GM21737 (cell line): ENCODE data around the gene ATXN2.
A peak's percentile ranks its signal among the peaks of the same experiment; 100 is the strongest.

Source experiments
- ATAC-seq: cut with Tn5 transposase; IDR thresholded peaks from one replicate; pipeline ENCODE4 v1.9.1; 2021; ENCODE audit warnings: mild to moderate bottlenecking, moderate library complexity; ENCODE audit not compliant: unreplicated experiment

Gene ATXN2

GRCh38 chr12:111454311-111454710, 144.8 kb downstream of the ATXN2 start:
- no peak for ATAC-seq

DNA sequence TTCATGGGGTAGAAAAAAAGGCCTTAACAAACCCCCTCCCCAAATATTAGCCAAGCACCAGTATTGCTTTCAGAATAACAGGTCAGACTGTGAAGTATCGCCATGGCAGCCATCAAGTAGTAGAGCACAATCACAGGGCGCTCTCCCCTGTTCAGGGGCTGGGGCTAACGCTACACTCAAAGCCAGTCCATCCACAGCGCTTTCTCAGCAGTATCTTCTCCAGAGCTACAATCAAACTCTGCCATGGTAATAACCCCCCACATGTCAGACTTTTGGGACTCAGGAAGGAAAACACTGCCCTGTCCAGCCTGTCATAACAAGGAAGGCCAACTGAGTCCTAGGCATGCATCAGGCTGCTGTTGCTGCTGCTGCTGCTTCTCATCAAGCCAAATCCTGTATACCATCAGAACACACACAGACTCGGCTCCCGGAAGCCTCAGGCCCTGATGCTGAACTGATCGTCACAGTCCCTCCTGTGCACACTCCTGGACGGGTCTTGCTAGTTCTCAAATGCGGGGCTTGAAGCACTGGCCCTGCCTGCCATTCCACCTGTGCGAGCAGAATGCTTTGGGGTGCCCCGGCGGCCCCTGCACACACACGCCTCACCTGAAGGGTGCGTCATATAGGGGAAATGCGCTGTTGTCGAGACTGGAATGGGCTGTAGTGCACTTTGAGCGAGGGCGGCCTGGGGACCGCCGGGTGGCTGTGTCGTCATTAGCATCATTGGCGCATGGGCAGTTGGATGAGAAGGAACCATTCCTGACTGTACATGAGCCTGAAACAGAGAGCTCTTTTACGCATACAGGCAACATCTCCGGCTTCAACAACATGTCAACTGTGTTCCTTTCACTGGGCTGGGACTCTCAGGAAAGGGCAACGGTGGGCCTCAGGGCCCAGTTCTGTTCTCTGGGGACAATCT, 145.8 kb downstream of the ATXN2 start:
- no peak for ATAC-seq

DNA sequence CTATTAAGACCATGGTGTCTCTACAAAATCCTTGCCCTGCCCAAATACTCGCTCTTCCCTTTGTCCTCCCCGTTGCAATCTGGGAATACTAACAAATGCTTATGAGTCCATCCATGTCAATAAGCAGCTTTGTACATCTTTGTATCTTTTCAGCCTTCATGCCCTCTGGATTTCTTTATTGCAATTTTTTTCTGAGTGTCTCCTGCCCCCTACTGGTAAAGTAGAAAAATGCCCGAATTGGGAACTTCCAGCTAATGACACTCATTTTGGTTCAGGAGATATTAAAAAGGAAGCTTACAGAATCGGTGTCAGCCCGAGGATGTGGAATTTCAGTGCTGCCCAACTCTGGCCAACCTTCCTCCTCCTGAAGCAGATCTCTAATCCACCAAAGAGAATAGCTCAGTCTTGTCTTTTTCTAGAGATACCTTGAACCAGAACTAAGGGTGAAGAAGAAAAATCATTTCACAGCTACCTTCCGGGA, 147.4 kb downstream of the ATXN2 start:
- no peak for ATAC-seq

GRCh38 chr12:111451232-111451631, 147.9 kb downstream of the ATXN2 start:
- ATAC-seq, result no peak

DNA sequence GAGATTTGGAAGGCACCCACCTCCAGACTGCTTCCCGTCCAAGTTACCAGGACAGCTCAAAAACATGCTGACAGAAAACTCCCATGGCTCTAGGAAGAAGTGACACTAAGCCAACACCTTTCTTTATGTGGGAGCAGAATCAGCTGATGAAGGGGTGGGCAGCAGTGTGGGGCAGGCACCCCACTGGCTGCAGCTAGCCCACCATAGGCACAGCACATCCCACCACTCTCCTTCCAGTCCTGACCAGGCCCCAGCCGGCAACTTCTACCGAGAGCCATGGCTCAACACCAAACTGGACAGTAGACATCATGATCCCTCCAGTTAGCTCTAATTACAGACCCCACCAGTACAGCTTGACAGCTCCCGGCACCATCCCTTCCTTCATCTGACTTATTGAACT, 148.4 kb downstream of the ATXN2 start:
- no peak for ATAC-seq

GRCh38 chr12:111448846-111449790, 150.0 kb downstream of the ATXN2 start:
- no peak for ATAC-seq

- ATAC-seq, result no peak
These were observed 150.8 kb downstream of the ATXN2 start for GRCh38 chr12:111448266-111448830.

DNA sequence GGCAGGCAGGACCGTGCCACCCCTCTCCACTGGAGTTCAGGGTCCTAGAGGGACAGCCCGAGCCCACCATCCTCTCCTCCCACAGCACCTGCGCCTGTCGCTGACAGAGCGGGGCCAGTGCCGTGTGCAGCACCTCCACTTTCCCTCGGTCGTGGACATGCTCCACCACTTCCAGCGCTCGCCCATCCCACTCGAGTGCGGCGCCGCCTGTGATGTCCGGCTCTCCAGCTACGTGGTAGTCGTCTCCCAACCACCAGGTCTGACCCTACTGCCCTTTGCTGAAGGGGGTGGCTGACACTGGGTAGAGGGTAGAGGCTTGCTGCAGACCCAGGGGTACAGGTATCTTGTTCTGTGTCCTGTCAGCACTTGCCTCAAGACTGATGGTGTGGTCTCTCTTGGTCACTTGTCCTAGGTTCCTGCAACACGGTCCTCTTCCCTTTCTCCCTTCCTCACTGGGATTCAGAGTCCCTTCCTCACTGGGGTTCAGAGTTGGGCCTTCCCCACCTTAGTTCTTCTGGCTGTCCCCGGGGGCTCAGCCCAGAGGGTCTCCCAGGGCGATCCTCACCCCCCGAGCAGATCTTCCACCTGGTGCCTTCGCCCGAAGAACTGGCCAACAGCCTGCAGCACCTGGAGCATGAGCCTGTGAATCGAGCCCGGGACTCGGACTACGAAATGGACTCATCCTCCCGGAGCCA, 151.4 kb downstream of the ATXN2 start:
- ATAC-seq, result no peak

DNA sequence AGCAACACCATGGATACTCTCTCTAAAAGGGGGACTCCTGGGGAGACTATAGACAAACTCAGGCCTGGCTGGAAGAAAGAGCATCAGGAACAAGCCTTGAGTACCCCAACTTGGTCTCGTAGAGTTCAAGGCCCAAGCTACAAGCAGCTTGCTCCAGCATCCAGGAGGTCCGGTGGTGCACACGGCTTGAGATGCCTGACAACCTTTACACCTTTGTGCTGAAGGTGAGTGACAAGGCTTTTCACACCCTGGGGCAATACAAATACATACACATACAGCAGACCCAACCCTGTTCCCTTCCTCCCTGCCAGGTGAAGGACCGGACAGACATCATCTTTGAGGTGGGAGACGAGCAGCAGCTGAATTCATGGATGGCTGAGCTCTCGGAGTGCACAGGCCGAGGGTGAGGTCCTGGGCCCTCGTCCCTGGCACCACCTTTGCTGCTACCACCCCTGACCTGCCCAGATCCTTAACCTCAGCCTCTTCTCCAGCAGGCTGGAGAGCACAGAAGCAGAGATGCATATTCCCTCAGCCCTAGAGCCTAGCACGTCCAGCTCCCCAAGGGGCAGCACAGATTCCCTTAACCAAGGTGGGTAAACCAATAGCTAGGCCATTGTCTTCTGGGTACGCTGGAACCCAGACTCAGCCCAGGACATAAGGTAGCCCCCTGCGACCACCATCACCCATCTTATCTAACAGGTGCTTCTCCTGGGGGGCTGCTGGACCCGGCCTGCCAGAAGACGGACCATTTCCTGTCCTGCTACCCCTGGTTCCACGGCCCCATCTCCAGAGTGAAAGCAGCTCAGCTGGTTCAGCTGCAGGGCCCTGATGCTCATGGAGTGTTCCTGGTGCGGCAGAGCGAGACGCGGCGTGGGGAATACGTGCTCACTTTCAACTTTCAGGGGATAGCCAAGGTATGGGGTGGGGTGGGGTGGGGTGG, 152.2 kb downstream of the ATXN2 start:
- ATAC-seq, result no peak

- no peak for ATAC-seq
These were observed 153.2 kb downstream of the ATXN2 start for GRCh38 chr12:111445726-111446581.

DNA sequence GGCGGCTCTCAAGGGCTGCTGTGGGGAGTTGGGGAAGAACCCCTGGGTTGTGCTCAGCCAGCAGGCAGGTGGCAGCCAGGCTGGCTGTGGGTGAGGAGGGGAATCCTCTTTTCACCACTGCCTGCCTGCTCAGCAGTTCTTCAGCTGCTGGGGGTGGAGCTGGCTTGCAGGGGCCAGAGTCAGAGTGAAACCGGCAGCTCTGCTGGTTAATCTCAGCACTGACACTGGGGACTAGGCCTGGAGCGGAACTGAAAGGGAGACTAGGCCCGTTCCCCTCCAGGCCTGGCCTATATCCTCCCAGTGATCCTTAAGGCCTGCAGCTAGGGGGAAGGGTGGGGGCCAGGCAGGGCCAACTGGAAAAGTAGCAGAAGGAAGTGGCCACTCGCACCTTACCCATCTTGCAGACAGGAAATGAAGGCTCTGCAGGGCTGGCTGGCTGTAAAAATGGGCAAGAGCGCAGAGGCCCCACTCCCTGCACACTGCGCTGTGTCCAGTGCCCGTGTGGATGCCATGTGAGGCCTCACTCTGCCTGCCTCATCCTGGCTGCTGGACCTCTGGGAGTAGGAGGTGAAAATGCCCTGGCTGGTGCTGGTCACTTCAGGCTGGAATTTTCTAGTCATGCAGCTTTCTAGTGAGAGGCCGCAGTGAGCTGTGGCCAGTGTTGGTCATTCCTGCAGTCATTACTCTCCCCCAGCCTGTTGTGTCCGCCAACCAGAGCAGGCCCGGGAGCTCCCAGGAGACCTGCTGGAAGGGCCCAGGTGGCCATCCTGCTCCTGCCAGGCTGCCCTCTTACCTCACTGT, 154.0 kb downstream of the ATXN2 start:
- peak; percentile 79 for ATAC-seq

DNA sequence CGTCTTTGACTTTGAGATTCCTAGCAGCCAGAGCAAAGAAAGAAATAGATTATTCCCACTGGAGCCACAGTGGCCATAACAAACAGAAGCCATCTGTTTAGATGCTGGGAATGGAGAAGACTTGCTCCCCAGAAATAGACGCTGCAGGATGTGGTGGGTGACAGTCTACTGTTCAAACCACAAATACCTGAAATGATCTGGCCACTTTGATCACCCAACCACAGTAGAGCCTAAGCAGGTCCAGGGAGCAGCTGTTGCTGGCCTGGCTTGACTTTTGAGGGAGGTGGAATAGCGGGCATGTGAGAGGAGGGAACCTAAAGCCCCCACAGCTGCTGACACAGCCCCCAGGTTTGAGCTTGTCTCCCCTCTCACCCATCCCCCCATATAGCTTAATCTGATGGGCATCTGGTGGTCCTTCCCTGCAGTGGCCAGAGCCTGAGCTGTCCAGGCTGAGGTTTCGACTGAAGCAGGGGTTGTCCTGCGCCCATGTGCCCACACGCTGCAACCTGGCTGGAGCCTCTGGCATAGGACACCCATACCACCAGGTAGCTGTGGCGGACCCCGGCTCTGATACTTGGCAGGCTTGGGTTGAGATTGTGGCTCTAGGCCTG, 154.7 kb downstream of the ATXN2 start:
- ATAC-seq, result peak; percentile 38

DNA sequence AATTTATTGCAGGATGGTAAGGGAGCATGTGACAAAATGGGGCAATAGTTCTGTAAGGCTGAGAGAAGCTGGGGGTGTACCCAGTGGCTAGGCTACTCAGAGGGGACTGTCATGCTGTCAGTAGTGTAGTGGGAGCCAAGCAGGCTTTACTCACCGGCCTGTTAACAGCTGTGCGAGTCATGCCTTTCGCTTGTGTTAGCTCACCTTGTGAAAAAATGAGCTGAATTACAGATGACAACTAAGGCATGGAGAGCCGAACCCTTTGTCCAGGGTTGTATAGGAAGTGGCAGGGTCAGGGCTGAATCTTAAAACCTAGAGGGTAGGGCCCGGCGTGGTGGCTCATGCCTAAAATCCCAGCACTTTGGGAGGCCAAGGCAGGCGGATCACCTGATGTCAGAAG, 155.5 kb downstream of the ATXN2 start:
- ATAC-seq, result no peak

DNA sequence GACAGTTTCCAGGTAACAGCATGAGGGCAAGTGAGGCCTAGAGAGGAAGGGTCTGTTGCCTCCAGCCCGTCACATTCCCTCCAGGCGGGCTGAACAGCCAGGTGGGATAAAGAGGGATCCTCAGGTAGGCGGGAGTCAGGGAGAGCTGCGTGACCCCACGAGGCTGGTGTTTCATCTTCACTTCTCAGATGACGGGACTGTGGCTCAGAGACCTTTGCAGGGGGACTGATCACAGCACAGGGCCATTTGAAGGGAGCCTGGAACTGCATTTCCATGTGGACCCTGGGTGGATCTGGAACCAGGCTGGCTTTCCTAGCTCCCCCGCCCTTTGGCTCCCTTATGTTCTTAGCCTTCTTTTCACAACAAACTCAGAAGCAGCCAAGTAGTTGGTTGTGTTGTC, 156.0 kb downstream of the ATXN2 start:
- ATAC-seq, result no peak

DNA sequence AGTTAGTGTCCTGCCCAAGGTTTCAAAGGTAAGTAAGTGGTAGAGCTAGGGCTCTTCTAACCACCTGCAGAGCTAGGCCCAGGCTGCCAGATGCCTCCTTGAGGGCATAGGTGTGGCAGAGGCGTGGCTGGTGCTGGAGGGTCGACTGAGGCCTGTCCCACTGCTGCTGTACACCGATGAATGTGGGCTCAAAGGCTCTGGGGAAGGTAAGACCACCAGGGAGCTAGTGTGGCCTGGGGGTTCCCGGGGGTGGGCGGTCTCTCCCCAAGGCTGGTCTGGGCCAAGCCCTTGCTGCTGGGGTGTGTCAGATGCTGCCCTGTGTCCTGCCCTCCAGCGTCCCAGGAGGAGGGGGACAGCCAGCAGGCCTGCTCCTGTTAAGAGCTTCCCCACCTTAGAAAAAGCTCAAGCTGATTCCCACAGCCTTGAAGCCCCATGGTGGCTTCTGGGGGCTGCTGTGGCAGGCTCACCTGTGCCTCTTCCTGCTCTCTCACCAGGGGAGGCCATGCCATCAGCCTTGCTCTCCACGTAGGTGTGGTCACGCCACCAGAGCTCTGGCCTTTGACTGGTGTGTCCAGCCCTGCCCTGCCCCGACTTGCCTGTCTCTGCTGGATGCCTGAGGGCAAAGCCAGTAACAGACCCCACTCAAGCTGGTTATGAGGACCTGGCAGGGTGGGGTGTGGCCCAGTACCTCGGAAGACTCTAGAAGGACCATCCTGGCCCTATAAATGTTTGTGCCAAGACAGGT, 156.6 kb downstream of the ATXN2 start:
- no peak for ATAC-seq

- no peak for ATAC-seq
These were observed 157.8 kb downstream of the ATXN2 start for GRCh38 chr12:111441107-111441928.
